Adrenal gland (tissue), 12 donors: Measurements from ENCODE around the gene ADARB2. TPM values are rescaled to one million over a fixed set of nuclear protein-coding genes. Genes with fewer than 3 reads are reported as not detected.
A peak's percentile ranks its signal among the peaks of the same experiment; 100 is the strongest.

Experiments used
- DNase-seq, 7 donors: peaks; one replicate each; pipeline ENCODE4 v3.0.0-alpha.2; 2019 to 2020
- H3K27ac ChIP-seq, 5 donors: fragments of 200-600 bp; sonication (generic) in 4 of 5; 1 replicate in 3 of 5; 2 replicates in 2 of 5; pipeline versions ENCODE4 v1.5.1 to v1.8.0; 2016 to 2020; ENCODE audit warnings: mild to moderate bottlenecking in 1 of 5
- H3K27me3 ChIP-seq: fragments of 200-600 bp; 2 replicates; pipeline ENCODE4 v1.8.0; 2021
- H3K36me3 ChIP-seq, 2 donors: fragments of 200-600 bp; replicated peaks in 1 of 2; 1 replicate in 1 of 2; 2 replicates in 1 of 2; pipeline versions ENCODE4 v1.5.1 to v1.8.0; 2018 to 2022
- H3K4me1 ChIP-seq, 2 donors: fragments of 200-600 bp; replicated peaks in 1 of 2; 1 replicate in 1 of 2; 2 replicates in 1 of 2; pipeline versions ENCODE4 v1.5.1 to v1.8.0; 2018 to 2021
- H3K4me3 ChIP-seq, 4 donors: fragments of 200-600 bp; sonication (generic) in 3 of 4; one replicate each; pipeline ENCODE4 v1.5.1; 2016 to 2018
- H3K9me3 ChIP-seq, 3 donors: fragments of 200-600 bp; sonication (generic) in 1 of 3; replicated peaks in 1 of 3; 1 replicate in 2 of 3; 2 replicates in 1 of 3; pipeline versions ENCODE4 v1.5.1 to v1.8.0; 2016 to 2021
- POLR2A ChIP-seq, 2 donors: fragments of 450-650 bp; IDR thresholded peaks; one replicate each; pipeline ENCODE4 v1.6.1; 2017; ENCODE audit warnings: antibody characterized with exemption in 2 of 2, mild to moderate bottlenecking in 2 of 2, moderate library complexity in 1 of 2
- WGBS, 4 donors: extraction: QIAGEN DNeasy Blood & Tissue Kit in 2 of 4; methylation state at CpG; one replicate each; pipeline versions ENCODE4 v1.1.5 to v1.1.7; 2013 to 2017; 5-methylcytosine and 5-hydroxymethylcytosine counted together
- intact Hi-C, 2 donors: fragments of 100-400 bp; cut with DNase I; formaldehyde crosslinking; loops; one replicate each; pipeline versions ENCODE4 v1.14.1 to v1.15.0; 2022 to 2023
- polyA plus RNA-seq, 3 donors: library from polyadenylated mRNA; stranded (reverse); fragments of 200-250 nt in 2 of 3; fragments of 350-450 nt in 1 of 3; fragmentation: Illumina TruSeq in 1 of 3; extraction: RNeasy Lipid Tissue Mini Kit (QIAGEN cat#74804) in 1 of 3; gene quantifications; one replicate each; pipeline ENCODE4 v1.2.3, GENCODE V29; 2013 to 2014
- total RNA-seq, 9 donors: library from RNA; depleted of rRNA in 4 of 9; stranded (reverse); fragments of >200 nt in 4 of 9; fragments of 120-200 nt in 1 of 9; fragmentation: NEBNext Ultra II Directional in 1 of 9; extraction: Animal tissue kit (Norgen Biotek cat#: 25700) in 1 of 9; gene quantifications; one replicate each; pipeline versions ENCODE4 v1.1.0 to v1.2.4, GENCODE V29; 2013 to 2023
- TF ChIP-seq, protein P1 (sequence below), 6 experiments: fragments of 450-650 bp in 4 of 6; fragments of 200-600 bp in 2 of 6; sonication (generic) in 1 of 6; IDR thresholded peaks; 1 replicate in 5 of 6; 2 replicates in 1 of 6; pipeline versions ENCODE4 v1.5.1 to v1.8.0; 2016 to 2021; ENCODE audit warnings: antibody characterized with exemption in 6 of 6, mild to moderate bottlenecking in 2 of 6, moderate library complexity in 1 of 6
- donor health status: healthy with polysubstance abuse.
- donor health status: Bipolar disorder and iron deficiency.
- donor health status: DM: yes; HTN: yes; CAD: no.
- donor health status: DM: no; HTN: no; CAD: no.
- donor health status: DM: no; HTN: no; CAD: no.
- donor health status: DM: yes; HTN: yes; CAD: no.

The ADARB2 gene
- total and polyA plus RNA-seq, 12 donors = 0.14 to 3.1 (median 0.91) TPM

DNA sequence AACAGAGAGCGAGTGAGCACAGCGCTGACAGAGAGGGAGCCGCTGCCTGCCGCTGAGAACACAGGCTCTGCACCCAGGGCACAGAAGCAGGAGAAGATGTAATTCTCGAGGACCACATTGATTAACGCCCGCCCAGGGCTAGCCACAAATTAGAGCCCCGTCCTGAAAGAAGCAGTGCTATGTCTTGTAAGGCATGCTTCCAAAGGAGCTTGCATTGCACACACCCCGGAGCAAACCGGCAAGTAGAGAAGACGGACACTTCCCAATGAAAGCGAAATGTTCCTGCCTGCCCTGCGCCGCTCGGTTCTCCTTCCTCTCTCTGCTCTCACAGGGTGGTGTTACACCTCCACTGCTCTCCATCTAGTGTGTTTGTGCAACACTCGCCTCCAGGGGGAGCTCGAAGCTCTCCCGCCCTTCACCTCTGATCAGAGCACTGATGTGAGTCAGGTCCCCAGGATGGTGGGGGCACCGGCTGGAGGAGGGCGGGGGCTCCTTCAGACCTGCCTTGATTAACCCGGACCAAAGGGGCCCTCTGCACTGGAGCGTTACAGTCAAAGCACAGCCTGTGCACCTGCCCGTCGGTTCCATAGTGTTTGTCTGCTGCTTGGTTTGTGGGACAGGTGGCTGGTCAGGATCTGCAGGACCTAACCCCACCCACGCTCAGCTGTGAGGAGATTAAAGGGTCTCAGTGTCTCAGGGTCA lies 316.5 kb downstream of the ADARB2 start:
- no peaks in the 10 kb centered on the region for H3K36me3 ChIP-seq
- intact Hi-C loops = no loop called here
- peaks cover 4% of the 10 kb centered on the region for H3K27me3 ChIP-seq
- WGBS, 4 donors = 3 to 6% (median 4%) methylated on average over 21 to 25 of the region's 25 CpGs
- TF ChIP-seq POLR2A (IDR thresholded peaks at IDR 0.05) = no peak
- TF ChIP-seq, protein P1, sequence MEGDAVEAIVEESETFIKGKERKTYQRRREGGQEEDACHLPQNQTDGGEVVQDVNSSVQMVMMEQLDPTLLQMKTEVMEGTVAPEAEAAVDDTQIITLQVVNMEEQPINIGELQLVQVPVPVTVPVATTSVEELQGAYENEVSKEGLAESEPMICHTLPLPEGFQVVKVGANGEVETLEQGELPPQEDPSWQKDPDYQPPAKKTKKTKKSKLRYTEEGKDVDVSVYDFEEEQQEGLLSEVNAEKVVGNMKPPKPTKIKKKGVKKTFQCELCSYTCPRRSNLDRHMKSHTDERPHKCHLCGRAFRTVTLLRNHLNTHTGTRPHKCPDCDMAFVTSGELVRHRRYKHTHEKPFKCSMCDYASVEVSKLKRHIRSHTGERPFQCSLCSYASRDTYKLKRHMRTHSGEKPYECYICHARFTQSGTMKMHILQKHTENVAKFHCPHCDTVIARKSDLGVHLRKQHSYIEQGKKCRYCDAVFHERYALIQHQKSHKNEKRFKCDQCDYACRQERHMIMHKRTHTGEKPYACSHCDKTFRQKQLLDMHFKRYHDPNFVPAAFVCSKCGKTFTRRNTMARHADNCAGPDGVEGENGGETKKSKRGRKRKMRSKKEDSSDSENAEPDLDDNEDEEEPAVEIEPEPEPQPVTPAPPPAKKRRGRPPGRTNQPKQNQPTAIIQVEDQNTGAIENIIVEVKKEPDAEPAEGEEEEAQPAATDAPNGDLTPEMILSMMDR (IDR thresholded peaks at IDR 0.05) = peak; percentile 33 to 55 (median 48)
- peak in 6 of 7 donors; percentile 33 to 86 (median 43) for DNase-seq
- H3K9me3 ChIP-seq = no peaks in the 10 kb centered on the region
- H3K27ac ChIP-seq = no peak overlapping the region
- H3K4me1 ChIP-seq = no peaks in the 10 kb centered on the region
- no peak overlapping the region for H3K4me3 ChIP-seq

DNA sequence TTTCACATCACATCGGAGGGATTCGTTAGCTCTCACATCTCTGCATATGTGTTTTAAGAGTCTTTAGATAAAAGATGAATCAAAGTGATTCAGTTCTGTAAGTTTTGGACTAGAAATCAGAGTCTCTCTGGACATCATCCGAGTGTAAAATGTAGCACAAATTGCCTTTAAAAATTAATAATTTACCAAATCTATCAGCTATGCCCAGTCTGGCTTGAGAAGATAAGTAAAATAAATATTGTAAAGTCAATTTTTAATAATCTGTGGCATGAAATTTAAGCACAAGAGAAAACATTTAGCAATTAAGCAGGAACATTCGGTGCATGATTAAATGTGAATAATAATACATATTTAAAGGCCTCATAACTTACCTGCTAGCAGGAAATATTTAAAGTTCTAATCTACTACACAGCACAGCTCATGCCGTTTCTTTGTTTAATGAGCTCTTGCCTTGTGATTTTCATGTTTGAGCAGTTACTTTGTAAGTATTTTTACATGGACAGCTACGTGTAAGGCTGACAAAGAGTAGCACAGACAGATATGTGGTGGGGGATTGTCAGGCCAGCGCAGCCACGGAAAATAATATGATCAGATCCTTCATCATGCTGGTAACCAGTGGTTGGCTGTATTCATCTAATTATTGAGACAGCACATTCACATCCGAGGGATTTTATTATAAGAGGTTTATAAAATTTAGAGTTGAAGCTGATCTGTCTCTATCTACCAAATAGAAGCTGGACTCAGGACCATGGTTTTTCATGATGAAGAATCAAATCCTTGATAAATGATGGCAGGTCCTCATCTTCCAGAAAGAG lies 317.3 kb downstream of the ADARB2 start:
- intact Hi-C loops = no loop called here
- WGBS, 4 donors = 56 to 61% (median 59%) methylated on average over 9 of the region's 9 CpGs
- no peak for DNase-seq

DNA sequence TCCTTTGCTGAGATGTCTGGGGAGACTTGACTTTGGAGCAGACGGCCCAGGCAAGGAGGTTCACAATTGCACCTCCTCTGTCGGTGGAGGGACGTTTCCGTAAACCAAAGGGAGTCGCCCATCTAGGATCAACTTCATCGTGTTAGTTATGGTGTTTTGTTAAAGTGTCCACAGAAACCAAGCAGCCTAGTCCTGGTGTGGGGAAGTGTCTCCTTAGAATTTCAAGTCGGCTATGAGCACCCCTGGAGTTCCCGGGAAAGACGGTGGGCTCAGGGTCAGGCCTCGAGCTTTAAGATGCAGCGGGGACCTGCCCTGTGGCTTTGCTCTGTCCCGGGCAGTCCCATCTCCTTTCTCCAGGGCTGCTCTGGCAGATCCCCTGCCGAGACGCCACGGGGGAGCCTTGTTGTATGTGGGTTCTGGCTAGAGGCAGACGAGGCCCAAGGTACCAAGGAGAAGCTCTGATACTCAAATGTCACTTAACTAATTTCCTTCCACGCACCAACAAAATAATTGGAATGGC lies 319.2 kb downstream of the ADARB2 start:
- Histone ChIP-seq H3K36me3 (no peaks in the 10 kb centered on the region), H3K4me1 (no peaks in the 10 kb centered on the region), H3K27me3 (peaks cover 4% of the 10 kb centered on the region), H3K27ac (no peak overlapping the region), H3K9me3 (no peaks in the 10 kb centered on the region), H3K4me3 (no peak overlapping the region)
- WGBS, 4 donors = 78 to 85% (median 82%) methylated on average over 17 of the region's 17 CpGs
- DNase-seq = no peak
- intact Hi-C loops = no loop called here
- no peak for TF ChIP-seq POLR2A (IDR thresholded peaks at IDR 0.05)
- TF ChIP-seq, protein P1 (IDR thresholded peaks at IDR 0.05) = no peak

More for the DNA sequence above, 317.3 kb downstream of the ADARB2 start:
- TF ChIP-seq, protein P1 (IDR thresholded peaks at IDR 0.05) = no peak
- no peak for TF ChIP-seq POLR2A (IDR thresholded peaks at IDR 0.05)
- Histone ChIP-seq H3K9me3 (no peaks in the 10 kb centered on the region), H3K4me3 (no peak overlapping the region), H3K27me3 (peaks cover 4% of the 10 kb centered on the region), H3K4me1 (no peaks in the 10 kb centered on the region), H3K36me3 (no peaks in the 10 kb centered on the region), H3K27ac (no peak overlapping the region)

DNA sequence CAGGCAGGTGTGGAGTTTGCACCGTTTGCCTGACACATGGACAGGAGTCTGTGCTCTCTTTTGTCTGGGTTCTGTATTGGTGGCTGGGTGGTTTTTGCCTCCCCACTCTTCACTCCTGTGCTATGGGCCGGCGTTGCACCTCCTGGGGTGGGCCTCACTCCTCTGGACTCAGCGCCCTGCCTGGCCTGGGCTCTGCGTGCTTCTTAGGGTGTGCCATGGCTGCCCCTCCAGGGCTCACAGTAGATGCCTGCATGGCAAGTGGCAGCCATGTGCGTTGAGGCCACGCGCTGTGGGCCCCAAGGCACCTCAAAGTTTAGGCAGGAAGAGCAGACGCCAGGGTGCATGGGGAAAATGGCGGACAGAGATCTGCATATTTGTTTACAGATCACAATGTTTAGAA lies 319.8 kb downstream of the ADARB2 start:
- WGBS, 4 donors = 86 to 92% (median 88%) methylated on average over 8 to 10 of the region's 10 CpGs
- H3K27me3 ChIP-seq = peaks cover 4% of the 10 kb centered on the region

More for the DNA sequence above, 319.8 kb downstream of the ADARB2 start:
- no peak overlapping the region for H3K27ac ChIP-seq
- H3K4me1 ChIP-seq = no peaks in the 10 kb centered on the region
- H3K9me3 ChIP-seq = no peaks in the 10 kb centered on the region
- TF ChIP-seq, protein P1 (IDR thresholded peaks at IDR 0.05) = no peak
- TF ChIP-seq POLR2A (IDR thresholded peaks at IDR 0.05) = no peak
- DNase-seq = no peak
- no peaks in the 10 kb centered on the region for H3K36me3 ChIP-seq
- H3K4me3 ChIP-seq = no peak overlapping the region
- intact Hi-C loops = no loop called here
